Pancreas (tissue), 10 donors: ENCODE data around the gene GSTO2. TPM values are rescaled to one million over a fixed set of nuclear protein-coding genes. Genes with fewer than 3 reads are reported as not detected.
A peak's percentile ranks its signal among the peaks of the same experiment; 100 is the strongest.

Experiments used
- ATAC-seq, 4 donors: fragments of 200-7000 bp; cut with Tn5 transposase; one replicate each; pipeline versions ENCODE4 v1.8.0 to v1.9.1; 2020; ENCODE audit warnings: mild to moderate bottlenecking in 4 of 4, moderate library complexity in 4 of 4
- DNase-seq, 6 donors: peaks; one replicate each; pipeline ENCODE4 v3.0.0-alpha.2; 2020
- FAIRE-seq: peaks from 2 replicates; lab custom pipeline; 2012; peaks lifted over from hg19 to GRCh38; lab: Jason Lieb, UNC
- H3K27ac ChIP-seq, 4 donors: fragments of 200-600 bp; sonication (generic); 1 replicate in 3 of 4; 2 replicates in 1 of 4; pipeline versions ENCODE4 v1.5.0 to v1.8.0; 2020
- H3K27me3 ChIP-seq, 4 donors: fragments of 200-600 bp; one replicate each; pipeline ENCODE4 v1.8.0; 2021
- H3K36me3 ChIP-seq, 3 donors: fragments of 200-600 bp; sonication (generic) in 1 of 3; one replicate each; pipeline versions ENCODE4 v1.5.0 to v1.8.0; 2020 to 2021
- H3K4me1 ChIP-seq, 3 donors: fragments of 200-600 bp; one replicate each; pipeline ENCODE4 v1.8.0; 2021
- H3K4me3 ChIP-seq, 4 donors: fragments of 200-600 bp; sonication (generic) in 2 of 4; one replicate each; pipeline versions ENCODE4 v1.5.0 to v1.8.0; 2020 to 2021
- H3K9me3 ChIP-seq, 4 donors: fragments of 200-600 bp; one replicate each; pipeline ENCODE4 v1.8.0; 2021
- CTCF ChIP-seq, 4 donors: fragments of 200-600 bp; sonication (generic) in 3 of 4; IDR thresholded peaks; one replicate each; pipeline versions ENCODE4 v1.5.0 to v1.8.0; 2021; ENCODE audit warnings: antibody characterized with exemption in 4 of 4
- WGBS, 2 donors: extraction: QIAGEN DNeasy Blood & Tissue Kit; methylation state at CpG; one replicate each; pipeline ENCODE4 v1.1.7; 2013; 5-methylcytosine and 5-hydroxymethylcytosine counted together
- intact Hi-C, 3 donors: fragments of 100-400 bp; cut with DNase I; formaldehyde crosslinking; loops; one replicate each; pipeline versions ENCODE4 v1.11.1 to v1.14.2; 2022
- polyA plus RNA-seq, 2 donors: library from polyadenylated mRNA; stranded (reverse); fragments of 200-250 nt; gene quantifications; one replicate each; pipeline ENCODE4 v1.2.3, GENCODE V29; 2013
- total RNA-seq, 6 donors: library from RNA; stranded (reverse); fragmentation: NEBNext Ultra II Directional in 4 of 6; extraction: Animal tissue kit (Norgen Biotek cat#: 25700) in 4 of 6; gene quantifications; one replicate each; pipeline versions ENCODE4 v1.2.1 to v1.2.4, GENCODE V29; 2021 to 2023
- donor health status: healthy with polysubstance abuse.
- donor health status: DM: no; HTN: no; CAD: no; lungs with moderate emphysema.
- donor health status: DM: no; HTN: no; CAD: no.
- donor health status: control.
- donor health status: control.
- donor health status: Bipolar disorder and iron deficiency.
- donor health status: DM: yes; HTN: yes; CAD: no.
- donor health status: DM: no; HTN: no; CAD: no.
- donor health status: DM: no; HTN: no; CAD: no.
- donor health status: DM: yes; HTN: yes; CAD: no.

The GSTO2 gene
- total and polyA plus RNA-seq, 8 donors: 13.8 to 28.1 (median 18.2) TPM

DNA sequence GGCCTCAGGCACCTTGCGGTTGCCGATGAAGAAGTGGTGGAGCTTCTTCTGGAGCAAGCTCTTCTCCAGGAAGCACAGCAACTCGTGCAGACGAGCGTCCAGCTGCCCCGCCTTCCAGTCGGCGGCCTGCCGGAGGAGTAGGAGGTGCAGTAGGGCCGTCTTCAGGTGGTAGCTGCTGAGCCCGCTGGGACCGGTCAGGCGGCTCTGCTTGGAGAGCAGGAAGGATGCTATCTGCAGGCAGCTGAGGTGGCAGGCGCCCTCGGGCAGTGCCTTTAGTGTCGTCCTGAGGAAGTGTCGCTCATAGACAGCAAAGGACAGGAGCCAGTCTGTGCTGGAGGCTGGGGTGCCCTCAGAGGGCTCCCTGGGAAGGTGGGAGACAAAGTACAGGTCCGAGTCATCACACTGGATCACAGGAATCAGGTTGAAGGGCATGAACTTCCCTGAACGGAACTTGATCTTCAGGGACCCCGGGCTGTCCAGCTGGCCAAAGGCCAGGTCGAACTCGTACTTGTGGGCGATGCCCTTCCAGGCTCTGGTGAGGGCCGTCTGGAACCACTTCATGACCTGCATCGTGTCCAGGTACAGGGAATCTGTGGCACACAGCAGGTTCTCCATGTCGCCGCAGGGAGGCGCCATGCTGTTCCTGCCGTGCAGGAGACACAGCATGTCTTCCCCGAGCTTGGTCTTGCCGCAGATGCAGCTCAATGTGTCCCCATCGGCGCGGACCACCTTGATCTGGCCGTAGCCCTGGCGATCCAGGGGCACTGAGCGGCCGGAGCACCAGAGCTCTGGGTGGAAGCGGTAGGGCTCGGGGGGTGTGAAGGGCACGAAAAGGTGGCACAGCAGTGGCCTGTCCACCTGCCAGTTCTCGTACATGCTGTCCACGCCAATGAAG is 45.9 kb downstream of the GSTO2 start:
- no peaks in the 10 kb centered on the region for H3K4me1 ChIP-seq
- H3K9me3 ChIP-seq: no peaks in the 10 kb centered on the region
- no peak overlapping the region for H3K27ac ChIP-seq
- FAIRE-seq (no peak), DNase-seq (no peak), ATAC-seq (no peak)
- H3K27me3 ChIP-seq: no peaks in the 10 kb centered on the region
- intact Hi-C loops: no loop called here
- peaks cover 0 to 21% (median 0%) of the 10 kb centered on the region in 3 donors for H3K36me3 ChIP-seq
- no peak for TF ChIP-seq CTCF (IDR thresholded peaks at IDR 0.05)
- 91 to 94% methylated on average over 43 of the region's 43 CpGs for WGBS, 2 donors
- no peak overlapping the region for H3K4me3 ChIP-seq

DNA sequence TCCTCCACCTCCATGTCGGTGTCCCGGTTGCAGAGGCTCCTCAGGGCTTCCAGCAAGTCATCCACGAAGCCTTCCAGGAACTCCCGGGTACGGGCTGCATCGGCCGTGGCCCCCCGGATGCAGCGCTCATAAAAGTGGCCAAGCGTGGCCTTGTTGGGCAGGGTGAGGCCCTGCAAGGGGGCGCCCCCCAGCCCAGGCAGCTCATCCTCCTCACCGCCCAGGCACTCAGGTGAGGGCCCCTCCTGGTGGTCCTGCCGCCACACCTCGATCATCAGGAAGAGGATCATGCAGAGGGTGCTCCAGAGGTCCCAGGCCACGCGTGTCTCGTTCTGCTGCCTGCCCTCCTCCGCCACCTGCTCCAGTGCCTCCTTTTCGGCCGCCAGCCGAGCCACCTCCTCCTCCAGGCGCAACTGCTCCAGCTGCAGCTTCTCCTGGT is 46.5 kb downstream of the GSTO2 start:
- FAIRE-seq (no peak), DNase-seq (peak in 1 of 6 donors; percentile 44), ATAC-seq (no peak)
- H3K27me3 ChIP-seq: no peaks in the 10 kb centered on the region
- H3K36me3 ChIP-seq: peaks cover 0 to 21% (median 0%) of the 10 kb centered on the region in 3 donors
- H3K4me3 ChIP-seq: no peak overlapping the region
- 96% methylated on average over 22 of the region's 22 CpGs for WGBS, 2 donors
- no peaks in the 10 kb centered on the region for H3K4me1 ChIP-seq
- intact Hi-C loops: no loop called here
- no peaks in the 10 kb centered on the region for H3K9me3 ChIP-seq
- TF ChIP-seq CTCF (IDR thresholded peaks at IDR 0.05): no peak
- no peak overlapping the region for H3K27ac ChIP-seq

DNA sequence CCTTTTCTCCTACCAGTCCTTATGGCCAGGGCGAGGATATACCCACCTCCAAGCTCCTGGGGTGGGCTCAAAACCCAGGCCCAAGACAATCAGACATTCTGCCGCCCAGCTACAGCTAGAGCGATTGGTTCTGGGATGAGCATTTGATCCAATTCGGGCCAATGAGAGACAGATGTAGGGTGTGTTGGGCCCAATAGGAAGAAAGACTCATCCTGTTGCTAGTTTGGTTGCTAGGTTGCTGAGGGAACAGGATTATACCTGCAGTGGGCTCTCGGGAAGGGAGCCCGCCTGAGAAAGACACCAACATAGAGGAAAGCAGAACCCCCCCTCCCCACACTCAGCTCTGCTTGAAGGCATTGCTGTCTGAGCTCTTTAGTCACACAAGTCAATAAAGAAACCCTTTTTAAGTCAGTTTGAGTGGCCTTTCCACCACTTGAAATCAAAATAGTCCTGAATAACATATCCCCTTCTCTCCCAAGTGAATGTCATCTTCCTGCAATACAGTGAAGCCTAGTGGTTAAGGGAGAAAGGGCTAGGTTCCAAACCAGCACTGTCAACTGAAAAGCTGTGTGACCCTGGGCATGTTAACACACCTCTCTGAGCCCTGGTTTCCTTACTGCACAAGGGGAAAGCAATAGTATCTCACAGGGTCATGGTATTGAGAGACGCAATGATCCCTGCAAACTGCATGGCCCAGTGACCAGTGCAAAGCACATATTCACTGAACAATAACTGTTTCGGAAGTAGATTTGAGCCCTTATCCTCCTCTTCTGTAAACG is 47.5 kb downstream of the GSTO2 start:
- WGBS, 2 donors: 84 to 89% methylated on average over 9 of the region's 9 CpGs

GRCh38 chr10:104317269-104317710 is 48.3 kb downstream of the GSTO2 start:
- H3K4me3 ChIP-seq: no peak overlapping the region
- no peaks in the 10 kb centered on the region for H3K9me3 ChIP-seq
- DNase-seq (peak in 1 of 6 donors; percentile 2), FAIRE-seq (no peak), ATAC-seq (peak in 2 of 4 donors; percentile 21)
- peaks cover 0 to 4% (median 0%) of the 10 kb centered on the region in 3 donors for H3K4me1 ChIP-seq
- 75 to 76% methylated on average over 6 of the region's 6 CpGs for WGBS, 2 donors
- H3K27ac ChIP-seq: no peak overlapping the region
- intact Hi-C loops: no loop called here
- TF ChIP-seq CTCF (IDR thresholded peaks at IDR 0.05): no peak
- H3K36me3 ChIP-seq: peaks cover 0 to 21% (median 0%) of the 10 kb centered on the region in 3 donors
- no peaks in the 10 kb centered on the region for H3K27me3 ChIP-seq

More for the DNA sequence above, 47.5 kb downstream of the GSTO2 start:
- Histone ChIP-seq H3K4me1 (no peaks in the 10 kb centered on the region), H3K9me3 (no peaks in the 10 kb centered on the region), H3K4me3 (no peak overlapping the region), H3K36me3 (peaks cover 0 to 21% (median 0%) of the 10 kb centered on the region in 3 donors), H3K27ac (no peak overlapping the region), H3K27me3 (no peaks in the 10 kb centered on the region)
- TF ChIP-seq CTCF (IDR thresholded peaks at IDR 0.05): no peak
- no peak for FAIRE-seq
- no peak for ATAC-seq
- intact Hi-C loops: no loop called here
- DNase-seq: peak in 1 of 6 donors; percentile 12
